HepG2 (cell line): Measurements from ENCODE around the gene PTGIS. TPM values are rescaled to one million over a fixed set of nuclear protein-coding genes. Genes with fewer than 3 reads are reported as not detected.

Source experiments
- CENPX ChIP-seq: sonication (generic); formaldehyde crosslinking; IDR thresholded peaks from 2 replicates; pipeline ENCODE4 v1.9.0; 2021; ENCODE audit warnings: mild to moderate bottlenecking, missing genetic modification reagents, moderate library complexity
- EEA1 ChIP-seq: sonication (generic); formaldehyde crosslinking; IDR thresholded peaks from 2 replicates; pipeline ENCODE4 v1.5.1; 2020; ENCODE audit warnings: mild to moderate bottlenecking, missing genetic modification reagents, borderline replicate concordance
- MIER3 ChIP-seq: IDR thresholded peaks from 2 replicates; pipeline ENCODE4 v1.6.1; 2016; ENCODE audit warnings: missing compliant biosample characterization, borderline replicate concordance
- RFX3 ChIP-seq: IDR thresholded peaks from 2 replicates; pipeline ENCODE4 v1.6.1; 2016; ENCODE audit warnings: missing biosample characterization, missing genetic modification reagents
- SALL1 ChIP-seq: sonication (generic); formaldehyde crosslinking; IDR thresholded peaks from 2 replicates; pipeline ENCODE4 v1.8.0; 2022; ENCODE audit warnings: mild to moderate bottlenecking, missing genetic modification reagents
- TBP ChIP-seq: sonication (generic); formaldehyde crosslinking; IDR thresholded peaks from 2 replicates; pipeline ENCODE4 v1.5.0; 2020; ENCODE audit warnings: missing genetic modification reagents
- TEAD2 ChIP-seq: sonication (generic); formaldehyde crosslinking; IDR thresholded peaks from 2 replicates; pipeline ENCODE4 v1.9.0; 2021; ENCODE audit warnings: missing genetic modification reagents
- TRIM24 ChIP-seq: sonication (generic); formaldehyde crosslinking; IDR thresholded peaks from 2 replicates; pipeline ENCODE4 v1.8.0; 2022; ENCODE audit warnings: mild to moderate bottlenecking, missing genetic modification reagents
- ZFP41 ChIP-seq: sonication (generic); formaldehyde crosslinking; IDR thresholded peaks from 2 replicates; pipeline ENCODE4 v1.4.0; 2020; ENCODE audit warnings: mild to moderate bottlenecking, missing genetic modification reagents, borderline replicate concordance
- ZNF333 ChIP-seq: sonication (generic); formaldehyde crosslinking; IDR thresholded peaks from 2 replicates; pipeline ENCODE4 v1.4.0; 2020; ENCODE audit warnings: mild to moderate bottlenecking, missing genetic modification reagents, borderline replicate concordance
- ZNF549 ChIP-seq: sonication (generic); formaldehyde crosslinking; IDR thresholded peaks from 2 replicates; pipeline ENCODE4 v1.5.0; 2020; ENCODE audit warnings: missing genetic modification reagents
- ZNF558 ChIP-seq: sonication (generic); formaldehyde crosslinking; IDR thresholded peaks from 2 replicates; pipeline ENCODE4 v1.9.0; 2022; ENCODE audit warnings: mild to moderate bottlenecking, missing genetic modification reagents, borderline replicate concordance
- ZNF772 ChIP-seq: sonication (generic); formaldehyde crosslinking; IDR thresholded peaks from 2 replicates; pipeline ENCODE4 v1.5.0; 2020; ENCODE audit warnings: mild to moderate bottlenecking, missing genetic modification reagents
- ZNF816 ChIP-seq: sonication (generic); formaldehyde crosslinking; IDR thresholded peaks from 2 replicates; pipeline ENCODE4 v1.8.0; 2022; ENCODE audit warnings: missing genetic modification reagents, mild to moderate bottlenecking, borderline replicate concordance
- polyA plus RNA-seq, 8 experiments: library from polyadenylated mRNA; depleted of rRNA in 3 of 8; stranded (reverse) in 7 of 8; unstranded in 1 of 8; fragments of >200 nt; fragmentation: Illumina TruSeq in 4 of 8; extraction: Trizol in 4 of 8; gene quantifications; 2 replicates each; pipeline versions ENCODE4 v1.2.1 to v1.2.3, GENCODE V29; 2011 to 2016; ENCODE audit warnings: low read depth in 4 of 8, missing spikeins in 1 of 8, mixed read lengths in 1 of 8; ENCODE audit not compliant: insufficient read depth in 1 of 8
- total RNA-seq, 5 experiments: library from RNA; depleted of rRNA; stranded (reverse); fragments of >200 nt; fragmentation: Illumina TruSeq; extraction: Trizol; gene quantifications; 2 replicates each; pipeline ENCODE4 v1.2.3, GENCODE V29; 2016; ENCODE audit warnings: low read depth in 1 of 5
- TF ChIP-seq, protein P1 (sequence below): sonication (generic); formaldehyde crosslinking; IDR thresholded peaks from 2 replicates; pipeline ENCODE4 v1.4.0; 2020; ENCODE audit warnings: missing genetic modification reagents, borderline replicate concordance
- TF ChIP-seq, protein P2 (sequence below): sonication (generic); formaldehyde crosslinking; IDR thresholded peaks from 2 replicates; pipeline ENCODE4 v1.8.1; 2023; ENCODE audit warnings: missing genetic modification reagents, inconsistent platforms, borderline replicate concordance
- TF ChIP-seq, protein P3 (sequence below): sonication (generic); formaldehyde crosslinking; IDR thresholded peaks from 2 replicates; pipeline ENCODE4 v1.9.0; 2021; ENCODE audit warnings: missing genetic modification reagents, mild to moderate bottlenecking, borderline replicate concordance
- TF ChIP-seq, protein P4 (sequence below): sonication (generic); formaldehyde crosslinking; IDR thresholded peaks from 2 replicates; pipeline ENCODE4 v1.4.0; 2020; ENCODE audit warnings: mild to moderate bottlenecking, missing genetic modification reagents
- TF ChIP-seq, protein P5 (sequence below): sonication (generic); formaldehyde crosslinking; IDR thresholded peaks from 2 replicates; pipeline ENCODE4 v1.5.0; 2020; ENCODE audit warnings: missing genetic modification reagents
- TF ChIP-seq, protein P6 (sequence below): IDR thresholded peaks from 2 replicates; pipeline ENCODE4 v1.6.1; 2016; ENCODE audit warnings: low read depth, control low read depth

The PTGIS gene
- total and polyA plus RNA-seq, 2 of the 13 experiments (the other 11 are each of a cell fraction or from before 2014, with no cell fraction given) = not detected

DNA sequence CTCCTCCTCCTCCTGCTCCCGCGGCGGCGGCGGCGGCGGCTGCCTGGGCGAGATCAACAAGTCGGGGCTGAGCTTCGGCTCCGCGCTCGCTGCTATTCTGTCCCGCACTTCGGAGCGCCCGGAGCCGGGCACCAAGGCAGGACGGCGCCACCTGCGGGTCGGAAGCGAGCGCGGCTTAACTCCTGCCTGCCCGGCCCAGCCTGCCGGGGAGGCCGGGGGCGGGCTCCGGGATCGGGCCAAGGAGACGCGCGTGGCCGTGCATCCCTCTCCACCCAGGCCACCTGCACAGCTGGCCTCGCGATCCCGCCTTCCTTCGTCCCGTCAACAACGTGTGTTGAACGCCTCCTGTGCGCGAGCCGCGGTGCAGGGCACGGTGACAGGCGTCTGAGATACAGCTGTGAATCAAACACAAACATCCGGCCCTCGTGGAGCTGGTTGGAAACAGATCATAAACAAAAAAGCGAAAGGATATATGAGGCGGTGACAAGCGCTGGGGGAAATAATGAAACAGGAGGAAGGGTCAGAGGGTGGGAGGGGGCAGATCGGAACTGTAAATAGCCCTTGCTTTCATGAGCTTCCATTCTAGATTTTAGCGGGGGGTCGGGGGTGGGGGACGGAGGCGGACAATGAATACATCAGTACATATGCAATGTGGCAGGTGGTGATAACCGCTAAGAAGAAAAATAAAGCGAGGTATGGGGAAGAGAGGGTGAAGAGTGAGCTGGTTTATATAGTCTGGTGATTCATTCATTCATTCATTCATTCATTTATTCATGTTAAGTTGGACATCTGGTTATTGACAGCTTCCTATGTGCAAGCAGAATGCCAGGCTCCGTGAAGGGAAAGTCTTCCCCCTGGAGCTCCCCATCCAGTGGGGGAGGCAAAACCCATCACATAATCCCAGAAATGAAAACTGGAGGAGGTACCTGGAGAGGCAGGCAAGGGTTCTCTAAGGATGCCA lies 83.5 kb downstream of the PTGIS start (continued):
- TF ChIP-seq ZNF333 (CRISPR knock-in tag) (0 out of 2 replicates have a peak, but pooled peaks have one; percentile 87), ZNF549 (CRISPR knock-in tag) (no peak), TRIM24 (no peak), ZNF558 (CRISPR knock-in tag) (no peak), RFX3 (no peak), TBP (no peak; the same call in 1 of the 2 replicates), CENPX (CRISPR knock-in tag) (no peak), ZNF772 (CRISPR knock-in tag) (no peak), TEAD2 (CRISPR knock-in tag) (no peak), ZFP41 (CRISPR knock-in tag) (no peak; the same call in 1 of the 2 replicates), ZNF816 (CRISPR knock-in tag) (no peak), MIER3 (CRISPR knock-in tag) (peak; percentile 48; the same call in 1 of the 2 replicates), EEA1 (CRISPR knock-in tag) (0 out of 2 replicates have a peak, but pooled peaks have one; percentile 28), SALL1 (CRISPR knock-in tag) (peak; percentile 81)
- TF ChIP-seq, protein P1, sequence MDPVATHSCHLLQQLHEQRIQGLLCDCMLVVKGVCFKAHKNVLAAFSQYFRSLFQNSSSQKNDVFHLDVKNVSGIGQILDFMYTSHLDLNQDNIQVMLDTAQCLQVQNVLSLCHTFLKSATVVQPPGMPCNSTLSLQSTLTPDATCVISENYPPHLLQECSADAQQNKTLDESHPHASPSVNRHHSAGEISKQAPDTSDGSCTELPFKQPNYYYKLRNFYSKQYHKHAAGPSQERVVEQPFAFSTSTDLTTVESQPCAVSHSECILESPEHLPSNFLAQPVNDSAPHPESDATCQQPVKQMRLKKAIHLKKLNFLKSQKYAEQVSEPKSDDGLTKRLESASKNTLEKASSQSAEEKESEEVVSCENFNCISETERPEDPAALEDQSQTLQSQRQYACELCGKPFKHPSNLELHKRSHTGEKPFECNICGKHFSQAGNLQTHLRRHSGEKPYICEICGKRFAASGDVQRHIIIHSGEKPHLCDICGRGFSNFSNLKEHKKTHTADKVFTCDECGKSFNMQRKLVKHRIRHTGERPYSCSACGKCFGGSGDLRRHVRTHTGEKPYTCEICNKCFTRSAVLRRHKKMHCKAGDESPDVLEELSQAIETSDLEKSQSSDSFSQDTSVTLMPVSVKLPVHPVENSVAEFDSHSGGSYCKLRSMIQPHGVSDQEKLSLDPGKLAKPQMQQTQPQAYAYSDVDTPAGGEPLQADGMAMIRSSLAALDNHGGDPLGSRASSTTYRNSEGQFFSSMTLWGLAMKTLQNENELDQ (CRISPR knock-in tag) = peak; percentile 38; the same call in 1 of the 2 replicates
- TF ChIP-seq, protein P2, sequence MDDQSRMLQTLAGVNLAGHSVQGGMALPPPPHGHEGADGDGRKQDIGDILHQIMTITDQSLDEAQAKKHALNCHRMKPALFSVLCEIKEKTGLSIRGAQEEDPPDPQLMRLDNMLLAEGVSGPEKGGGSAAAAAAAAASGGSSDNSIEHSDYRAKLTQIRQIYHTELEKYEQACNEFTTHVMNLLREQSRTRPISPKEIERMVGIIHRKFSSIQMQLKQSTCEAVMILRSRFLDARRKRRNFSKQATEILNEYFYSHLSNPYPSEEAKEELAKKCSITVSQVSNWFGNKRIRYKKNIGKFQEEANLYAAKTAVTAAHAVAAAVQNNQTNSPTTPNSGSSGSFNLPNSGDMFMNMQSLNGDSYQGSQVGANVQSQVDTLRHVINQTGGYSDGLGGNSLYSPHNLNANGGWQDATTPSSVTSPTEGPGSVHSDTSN (CRISPR knock-in tag) = no peak
- TF ChIP-seq, protein P3, sequence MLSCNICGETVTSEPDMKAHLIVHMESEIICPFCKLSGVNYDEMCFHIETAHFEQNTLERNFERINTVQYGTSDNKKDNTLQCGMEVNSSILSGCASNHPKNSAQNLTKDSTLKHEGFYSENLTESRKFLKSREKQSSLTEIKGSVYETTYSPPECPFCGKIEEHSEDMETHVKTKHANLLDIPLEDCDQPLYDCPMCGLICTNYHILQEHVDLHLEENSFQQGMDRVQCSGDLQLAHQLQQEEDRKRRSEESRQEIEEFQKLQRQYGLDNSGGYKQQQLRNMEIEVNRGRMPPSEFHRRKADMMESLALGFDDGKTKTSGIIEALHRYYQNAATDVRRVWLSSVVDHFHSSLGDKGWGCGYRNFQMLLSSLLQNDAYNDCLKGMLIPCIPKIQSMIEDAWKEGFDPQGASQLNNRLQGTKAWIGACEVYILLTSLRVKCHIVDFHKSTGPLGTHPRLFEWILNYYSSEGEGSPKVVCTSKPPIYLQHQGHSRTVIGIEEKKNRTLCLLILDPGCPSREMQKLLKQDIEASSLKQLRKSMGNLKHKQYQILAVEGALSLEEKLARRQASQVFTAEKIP = no peak
- TF ChIP-seq, protein P4, sequence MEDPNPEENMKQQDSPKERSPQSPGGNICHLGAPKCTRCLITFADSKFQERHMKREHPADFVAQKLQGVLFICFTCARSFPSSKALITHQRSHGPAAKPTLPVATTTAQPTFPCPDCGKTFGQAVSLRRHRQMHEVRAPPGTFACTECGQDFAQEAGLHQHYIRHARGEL = no peak
- TF ChIP-seq, protein P5, sequence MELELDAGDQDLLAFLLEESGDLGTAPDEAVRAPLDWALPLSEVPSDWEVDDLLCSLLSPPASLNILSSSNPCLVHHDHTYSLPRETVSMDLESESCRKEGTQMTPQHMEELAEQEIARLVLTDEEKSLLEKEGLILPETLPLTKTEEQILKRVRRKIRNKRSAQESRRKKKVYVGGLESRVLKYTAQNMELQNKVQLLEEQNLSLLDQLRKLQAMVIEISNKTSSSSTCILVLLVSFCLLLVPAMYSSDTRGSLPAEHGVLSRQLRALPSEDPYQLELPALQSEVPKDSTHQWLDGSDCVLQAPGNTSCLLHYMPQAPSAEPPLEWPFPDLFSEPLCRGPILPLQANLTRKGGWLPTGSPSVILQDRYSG = no peak
- TF ChIP-seq, protein P6, sequence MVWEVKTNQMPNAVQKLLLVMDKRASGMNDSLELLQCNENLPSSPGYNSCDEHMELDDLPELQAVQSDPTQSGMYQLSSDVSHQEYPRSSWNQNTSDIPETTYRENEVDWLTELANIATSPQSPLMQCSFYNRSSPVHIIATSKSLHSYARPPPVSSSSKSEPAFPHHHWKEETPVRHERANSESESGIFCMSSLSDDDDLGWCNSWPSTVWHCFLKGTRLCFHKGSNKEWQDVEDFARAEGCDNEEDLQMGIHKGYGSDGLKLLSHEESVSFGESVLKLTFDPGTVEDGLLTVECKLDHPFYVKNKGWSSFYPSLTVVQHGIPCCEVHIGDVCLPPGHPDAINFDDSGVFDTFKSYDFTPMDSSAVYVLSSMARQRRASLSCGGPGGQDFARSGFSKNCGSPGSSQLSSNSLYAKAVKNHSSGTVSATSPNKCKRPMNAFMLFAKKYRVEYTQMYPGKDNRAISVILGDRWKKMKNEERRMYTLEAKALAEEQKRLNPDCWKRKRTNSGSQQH (CRISPR knock-in tag) = 0 out of 2 replicates have a peak, but pooled peaks have one; percentile 40
